Spleen (tissue), 11 donors: ENCODE data around the gene TEX29. TPM values are rescaled to one million over a fixed set of nuclear protein-coding genes. Genes with fewer than 3 reads are reported as not detected.

ENCODE experiments used
- DNase-seq: peaks from one replicate; pipeline ENCODE4 v3.0.0-alpha.2; 2020
- H3K27ac ChIP-seq, 8 donors: fragments of 200-600 bp; sonication (generic) in 7 of 8; 1 replicate in 4 of 8; 2 replicates in 4 of 8; pipeline versions ENCODE4 v1.5.0 to v1.8.0; 2016 to 2021; ENCODE audit warnings: inconsistent platforms in 4 of 8, mild to moderate bottlenecking in 4 of 8, moderate library complexity in 1 of 8
- H3K27me3 ChIP-seq, 7 donors: fragments of 200-600 bp; sonication (generic) in 6 of 7; replicated peaks in 1 of 7; 1 replicate in 4 of 7; 2 replicates in 3 of 7; pipeline versions ENCODE4 v1.5.0 to v1.8.0; 2016 to 2021; ENCODE audit warnings: inconsistent platforms in 3 of 7, mild to moderate bottlenecking in 1 of 7
- H3K36me3 ChIP-seq, 6 donors: fragments of 200-600 bp; sonication (generic) in 5 of 6; 1 replicate in 4 of 6; 2 replicates in 2 of 6; pipeline versions ENCODE4 v1.5.0 to v1.8.0; 2016 to 2021; ENCODE audit warnings: inconsistent platforms in 2 of 6
- H3K4me1 ChIP-seq, 6 donors: fragments of 200-600 bp; sonication (generic) in 5 of 6; 1 replicate in 3 of 6; 2 replicates in 3 of 6; pipeline versions ENCODE4 v1.5.0 to v1.8.0; 2016 to 2021; ENCODE audit warnings: inconsistent platforms in 3 of 6
- H3K4me3 ChIP-seq, 8 donors: fragments of 200-600 bp; sonication (generic) in 7 of 8; 1 replicate in 4 of 8; 2 replicates in 4 of 8; pipeline versions ENCODE4 v1.5.0 to v1.8.0; 2016 to 2021; ENCODE audit warnings: inconsistent platforms in 4 of 8, mild to moderate bottlenecking in 4 of 8, moderate library complexity in 2 of 8
- H3K9me3 ChIP-seq, 8 donors: fragments of 200-600 bp; sonication (generic) in 7 of 8; 1 replicate in 4 of 8; 2 replicates in 4 of 8; pipeline versions ENCODE4 v1.5.0 to v1.8.0; 2016 to 2021; ENCODE audit warnings: inconsistent platforms in 4 of 8
- POLR2A ChIP-seq, 3 donors: fragments of 450-650 bp; IDR thresholded peaks; one replicate each; pipeline ENCODE4 v1.5.1; 2017; ENCODE audit warnings: antibody characterized with exemption in 3 of 3, mild to moderate bottlenecking in 1 of 3
- POLR2AphosphoS5 ChIP-seq, 3 donors: sonication (generic); formaldehyde crosslinking; IDR thresholded peaks; one replicate each; pipeline ENCODE4 v1.5.1; 2017; ENCODE audit warnings: antibody characterized with exemption in 3 of 3
- WGBS, 5 donors: extraction: QIAGEN DNeasy Blood & Tissue Kit in 3 of 5; methylation state at CpG; one replicate each; pipeline versions ENCODE4 v1.1.5 to v1.1.7; 2013 to 2018; 5-methylcytosine and 5-hydroxymethylcytosine counted together
- intact Hi-C: fragments of 100-400 bp; cut with DNase I; formaldehyde crosslinking; loops from one replicate; pipeline ENCODE4 v1.15.0; 2023; ENCODE audit warnings: low total_unique reads
- polyA plus RNA-seq, 3 donors: library from polyadenylated mRNA; stranded (reverse); fragments of 200-250 nt; gene quantifications; one replicate each; pipeline ENCODE4 v1.2.1, GENCODE V29; 2013
- total RNA-seq, 7 donors: library from RNA; depleted of rRNA in 3 of 7; stranded (reverse); fragments of >200 nt in 3 of 7; fragmentation: NEBNext Ultra II Directional in 4 of 7; extraction: Animal tissue kit (Norgen Biotek cat#: 25700) in 4 of 7; gene quantifications; one replicate each; pipeline versions ENCODE4 v1.1.0 to v1.2.1, GENCODE V29; 2016 to 2021
- TF ChIP-seq, protein P1 (sequence below), 11 experiments: fragments of 200-600 bp in 7 of 11; fragments of 450-650 bp in 4 of 11; sonication (generic) in 4 of 11; IDR thresholded peaks in 8 of 11; conservative IDR thresholded peaks in 3 of 11; 1 replicate in 7 of 11; 2 replicates in 4 of 11; pipeline versions ENCODE4 v1.4.0 to v1.8.0; 2016 to 2021; ENCODE audit warnings: antibody characterized with exemption in 11 of 11, inconsistent platforms in 4 of 11, mild to moderate bottlenecking in 1 of 11
- donor health status: healthy with polysubstance abuse.
- donor health status: DM: no; HTN: no; CAD: no; lungs with moderate emphysema.
- donor health status: DM: no; HTN: no; CAD: no.
- donor health status: Bipolar disorder and iron deficiency.
- donor health status: healthy.
- donor health status: DM: no; HTN: no; CAD: no.
- donor health status: DM: yes; HTN: yes; CAD: no.

Gene TEX29
- total and polyA plus RNA-seq, 10 donors: 0.54 to 1.7 (median 0.70) TPM; not detected in 4

- intact Hi-C loops: no loop called here
- WGBS, 5 donors: 80 to 94% (median 88%) methylated on average over 6 of the region's 6 CpGs
- peaks cover 0 to 6% (median 1%) of the 10 kb centered on the region in 8 donors for H3K9me3 ChIP-seq
- DNase-seq: no peak
- H3K27ac ChIP-seq: no peak overlapping the region
- TF ChIP-seq, protein P1, sequence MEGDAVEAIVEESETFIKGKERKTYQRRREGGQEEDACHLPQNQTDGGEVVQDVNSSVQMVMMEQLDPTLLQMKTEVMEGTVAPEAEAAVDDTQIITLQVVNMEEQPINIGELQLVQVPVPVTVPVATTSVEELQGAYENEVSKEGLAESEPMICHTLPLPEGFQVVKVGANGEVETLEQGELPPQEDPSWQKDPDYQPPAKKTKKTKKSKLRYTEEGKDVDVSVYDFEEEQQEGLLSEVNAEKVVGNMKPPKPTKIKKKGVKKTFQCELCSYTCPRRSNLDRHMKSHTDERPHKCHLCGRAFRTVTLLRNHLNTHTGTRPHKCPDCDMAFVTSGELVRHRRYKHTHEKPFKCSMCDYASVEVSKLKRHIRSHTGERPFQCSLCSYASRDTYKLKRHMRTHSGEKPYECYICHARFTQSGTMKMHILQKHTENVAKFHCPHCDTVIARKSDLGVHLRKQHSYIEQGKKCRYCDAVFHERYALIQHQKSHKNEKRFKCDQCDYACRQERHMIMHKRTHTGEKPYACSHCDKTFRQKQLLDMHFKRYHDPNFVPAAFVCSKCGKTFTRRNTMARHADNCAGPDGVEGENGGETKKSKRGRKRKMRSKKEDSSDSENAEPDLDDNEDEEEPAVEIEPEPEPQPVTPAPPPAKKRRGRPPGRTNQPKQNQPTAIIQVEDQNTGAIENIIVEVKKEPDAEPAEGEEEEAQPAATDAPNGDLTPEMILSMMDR (IDR thresholded peaks at IDR 0.05 in 8 of 11, conservative IDR thresholded peaks at IDR 0.05 in 3 of 11): no peak
- TF ChIP-seq POLR2AphosphoS5 (IDR thresholded peaks at IDR 0.05) (no peak), POLR2A (IDR thresholded peaks at IDR 0.05) (no peak)
- H3K4me3 ChIP-seq: no peak overlapping the region
- peaks cover 0 to 18% (median 0%) of the 10 kb centered on the region in 6 donors for H3K36me3 ChIP-seq
- H3K27me3 ChIP-seq: no peaks in the 10 kb centered on the region
- H3K4me1 ChIP-seq: no peaks in the 10 kb centered on the region
These were observed 27.0 kb downstream of the TEX29 start for GRCh38 chr13:111347438-111347837.

DNA sequence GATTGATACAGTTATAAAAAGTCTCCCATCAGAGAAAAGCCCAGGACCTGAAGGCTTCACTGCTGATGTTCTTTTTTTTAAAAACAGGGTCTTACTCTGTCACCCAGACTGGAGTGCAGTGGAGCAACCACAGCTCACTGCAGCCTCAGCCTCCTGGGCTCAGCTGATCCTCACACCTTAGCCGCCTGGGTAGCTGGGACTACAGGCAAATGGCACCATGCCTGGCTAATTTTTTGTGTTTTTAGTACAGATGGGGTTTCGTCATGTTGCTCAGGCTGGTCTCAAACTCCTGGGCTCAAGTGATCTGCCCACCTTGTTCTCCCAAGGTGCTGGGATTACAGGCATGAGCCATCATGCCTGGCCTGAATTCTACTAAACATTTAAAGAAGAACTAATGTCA, 33.1 kb downstream of the TEX29 start:
- WGBS, 5 donors: 80 to 87% (median 84%) methylated on average over 2 of the region's 2 CpGs
- no peak for DNase-seq
- Histone ChIP-seq H3K27ac (no peak overlapping the region), H3K4me3 (no peak overlapping the region), H3K27me3 (no peaks in the 10 kb centered on the region), H3K9me3 (peaks cover 0 to 10% (median 3%) of the 10 kb centered on the region in 8 donors), H3K36me3 (no peaks in the 10 kb centered on the region), H3K4me1 (no peaks in the 10 kb centered on the region)
- TF ChIP-seq, protein P1 (IDR thresholded peaks at IDR 0.05 in 8 of 11, conservative IDR thresholded peaks at IDR 0.05 in 3 of 11): no peak
- intact Hi-C loops: no loop called here

DNA sequence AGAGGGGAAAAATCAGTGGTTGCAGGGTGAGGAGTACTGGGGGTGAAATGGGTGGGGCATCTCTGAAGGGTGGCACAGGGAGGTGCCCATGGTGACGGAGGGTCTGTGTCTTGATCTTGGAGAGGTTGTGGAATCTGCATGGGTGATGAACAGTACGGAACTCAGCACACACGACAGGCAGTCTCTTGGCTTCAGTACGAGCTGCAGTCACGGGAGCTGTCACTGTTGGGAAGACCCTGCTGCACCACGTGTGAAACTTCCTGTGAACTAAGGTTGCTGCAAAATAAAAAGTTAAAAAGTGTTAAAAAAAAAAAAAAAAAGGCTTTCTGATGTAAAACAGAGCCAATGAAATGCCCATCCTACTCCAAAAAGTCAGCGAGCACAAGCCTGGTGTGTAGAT, 34.3 kb downstream of the TEX29 start:
- DNase-seq: no peak
- H3K27me3 ChIP-seq: peaks cover 0 to 6% (median 0%) of the 10 kb centered on the region in 7 donors
- intact Hi-C loops: no loop called here
- H3K4me3 ChIP-seq: no peak overlapping the region
- H3K9me3 ChIP-seq: peaks cover 0 to 10% (median 3%) of the 10 kb centered on the region in 8 donors
- TF ChIP-seq POLR2AphosphoS5 (IDR thresholded peaks at IDR 0.05) (no peak), POLR2A (IDR thresholded peaks at IDR 0.05) (no peak)
- TF ChIP-seq, protein P1 (IDR thresholded peaks at IDR 0.05 in 8 of 11, conservative IDR thresholded peaks at IDR 0.05 in 3 of 11): no peak
- no peaks in the 10 kb centered on the region for H3K36me3 ChIP-seq
- no peaks in the 10 kb centered on the region for H3K4me1 ChIP-seq
- WGBS, 5 donors: 51 to 57% (median 55%) methylated on average over 7 of the region's 7 CpGs
- no peak overlapping the region for H3K27ac ChIP-seq

DNA sequence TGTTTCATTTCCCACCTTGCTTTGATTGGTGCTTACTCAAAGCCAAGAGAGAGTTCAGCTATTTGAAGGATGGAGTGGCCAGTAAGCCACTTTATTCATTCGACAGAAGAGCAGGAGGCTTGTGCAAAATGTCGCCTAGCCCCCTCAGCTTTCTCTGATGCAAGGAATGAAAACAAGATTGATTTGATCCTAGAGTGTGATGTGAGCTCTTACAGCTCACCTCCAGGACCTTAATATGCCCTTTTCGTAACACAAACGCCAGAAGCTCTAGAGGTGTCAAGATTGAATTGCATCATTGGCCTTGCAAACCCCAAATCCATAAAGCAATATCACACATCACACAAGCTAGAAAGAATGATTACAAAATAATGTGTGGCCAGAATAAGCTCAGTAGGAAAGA, 36.4 kb downstream of the TEX29 start:
- Histone ChIP-seq H3K36me3 (no peaks in the 10 kb centered on the region), H3K27me3 (peaks cover 0 to 23% (median 0%) of the 10 kb centered on the region in 7 donors), H3K4me1 (no peaks in the 10 kb centered on the region), H3K27ac (no peak overlapping the region), H3K9me3 (peaks cover 0 to 10% (median 3%) of the 10 kb centered on the region in 8 donors), H3K4me3 (no peak overlapping the region)
- 72 to 85% (median 76%) methylated on average over 4 of the region's 4 CpGs for WGBS, 5 donors
- intact Hi-C loops: no loop called here
- DNase-seq: no peak
- TF ChIP-seq POLR2A (IDR thresholded peaks at IDR 0.05) (no peak), POLR2AphosphoS5 (IDR thresholded peaks at IDR 0.05) (no peak)
- TF ChIP-seq, protein P1 (IDR thresholded peaks at IDR 0.05 in 8 of 11, conservative IDR thresholded peaks at IDR 0.05 in 3 of 11): no peak
